Cardiac fibroblast (primary cell): ENCODE data around the gene KPNA2.
"Not testable (repeated sequence)": the region's sequence is repeated elsewhere in the genome, so short reads cannot be mapped to it uniquely, and the experiment has no call there.

Source experiments
- DNase-seq, 2 donors: peaks; one replicate each; pipeline versions ENCODE4 v3.0.0 to v3.0.0-alpha.2; 2010; ENCODE audit warnings: low read depth in 2 of 2
- H3K4me3 ChIP-seq, 2 donors: replicated peaks in 1 of 2; 1 replicate in 1 of 2; 2 replicates in 1 of 2; pipeline ENCODE4 v1.5.1; 2011; ENCODE audit warnings: low read depth in 2 of 2, low read length in 2 of 2, mild to moderate bottlenecking in 2 of 2, moderate library complexity in 1 of 2
- CTCF ChIP-seq: IDR thresholded peaks from one replicate; pipeline ENCODE4 v1.5.1; 2011; ENCODE audit warnings: low read depth, mild to moderate bottlenecking, low read length, inconsistent platforms

Gene KPNA2

GRCh38 chr17:68013385-68013784 lies 22.1 kb upstream of the KPNA2 start:
- DNase-seq = no peak
- no peak overlapping the region for H3K4me3 ChIP-seq
- no peak for TF ChIP-seq CTCF

GRCh38 chr17:68015081-68015723 lies 20.3 kb upstream of the KPNA2 start:
- no peak for TF ChIP-seq CTCF

GRCh38 chr17:68016838-68017237 lies 18.7 kb upstream of the KPNA2 start:
- TF ChIP-seq CTCF = no peak
- DNase-seq = no peak
- no peak overlapping the region for H3K4me3 ChIP-seq

More at GRCh38 chr17:68015081-68015723, 20.3 kb upstream of the KPNA2 start:
- H3K4me3 ChIP-seq = no peak overlapping the region
- no peak for DNase-seq

GRCh38 chr17:68018493-68018892 lies 17.0 kb upstream of the KPNA2 start:
- H3K4me3 ChIP-seq, DNase-seq: not testable (repeated sequence)

- no peak for TF ChIP-seq CTCF
- DNase-seq = no peak
- H3K4me3 ChIP-seq = no peak overlapping the region
These were observed 16.2 kb upstream of the KPNA2 start for GRCh38 chr17:68019336-68019674.

GRCh38 chr17:68019675-68020408 lies 15.7 kb upstream of the KPNA2 start:
- peak; percentile 96 to 97 for DNase-seq
- peak overlapping the region; percentile 46 to 57 for H3K4me3 ChIP-seq
- peak; percentile 21 for TF ChIP-seq CTCF

- no peak for DNase-seq
- peak overlapping the region; percentile 46 to 57 for H3K4me3 ChIP-seq
- no peak for TF ChIP-seq CTCF
These were observed 15.2 kb upstream of the KPNA2 start for GRCh38 chr17:68020409-68020756.

GRCh38 chr17:68020791-68021190 lies 14.7 kb upstream of the KPNA2 start:
- DNase-seq = not testable (repeated sequence)

More at GRCh38 chr17:68020791-68021190, 14.7 kb upstream of the KPNA2 start:
- not testable (repeated sequence) for H3K4me3 ChIP-seq
